Measurements from ENCODE around the gene SRGAP3.
"Not testable (repeated sequence)": the region's sequence is repeated elsewhere in the genome, so short reads cannot be mapped to it uniquely, and the experiment has no call there.

Gene SRGAP3

GRCh38 chr3:9249273-9250192 is at the start of gene SRGAP3:
SRGAP3 (minus strand) TSS chr3:9249646; CDS start chr3:9248951, 695 bp downstream.
- peak; percentile 91 for DNase-seq

- DNase-seq = no peak
These were observed 48.8 kb upstream of the SRGAP3 start for GRCh38 chr3:9298236-9298635.

GRCh38 chr3:9296241-9296640 is 46.8 kb upstream of the SRGAP3 start:
- DNase-seq = no peak

- peak; percentile 55 for DNase-seq
These were observed 45.6 kb upstream of the SRGAP3 start for GRCh38 chr3:9295007-9295406.

- not testable (repeated sequence) for DNase-seq
These were observed 44.5 kb upstream of the SRGAP3 start for GRCh38 chr3:9293953-9294352.

GRCh38 chr3:9293076-9293475 is 43.6 kb upstream of the SRGAP3 start:
- DNase-seq = no peak

- no peak for DNase-seq
These were observed 43.1 kb upstream of the SRGAP3 start for GRCh38 chr3:9292516-9292915.

GRCh38 chr3:9291821-9292410 is 42.5 kb upstream of the SRGAP3 start:
- no peak for DNase-seq

- no peak for DNase-seq
These were observed 41.1 kb upstream of the SRGAP3 start for GRCh38 chr3:9290566-9290965.

GRCh38 chr3:9281533-9281932 is 32.1 kb upstream of the SRGAP3 start:
- DNase-seq = not testable (repeated sequence)

GRCh38 chr3:9280451-9281219 is 31.2 kb upstream of the SRGAP3 start:
- no peak for DNase-seq

- no peak for DNase-seq
These were observed 30.5 kb upstream of the SRGAP3 start for GRCh38 chr3:9279966-9280365.

GRCh38 chr3:9278498-9278897 is 29.1 kb upstream of the SRGAP3 start:
- no peak for DNase-seq

GRCh38 chr3:9278085-9278484 is 28.6 kb upstream of the SRGAP3 start:
- no peak for DNase-seq

GRCh38 chr3:9276761-9277370 is 27.4 kb upstream of the SRGAP3 start:
- DNase-seq = no peak

- no peak for DNase-seq
These were observed 22.5 kb upstream of the SRGAP3 start for GRCh38 chr3:9271903-9272302.

GRCh38 chr3:9270704-9271103 is 21.3 kb upstream of the SRGAP3 start:
- DNase-seq = no peak

GRCh38 chr3:9266716-9267115 is 17.3 kb upstream of the SRGAP3 start:
- no peak for DNase-seq

- DNase-seq = no peak
These were observed 10.9 kb upstream of the SRGAP3 start for GRCh38 chr3:9260305-9260704.

GRCh38 chr3:9257092-9257491 is 7.6 kb upstream of the SRGAP3 start:
- no peak for DNase-seq

- DNase-seq = no peak
These were observed 6.5 kb upstream of the SRGAP3 start for GRCh38 chr3:9255976-9256375.

GRCh38 chr3:9254764-9255163 is 5.3 kb upstream of the SRGAP3 start:
- no peak for DNase-seq

- DNase-seq = no peak
These were observed 3.9 kb upstream of the SRGAP3 start for GRCh38 chr3:9253327-9253726.
